ENCODE measurements around the gene C2CD2L. TPM values are rescaled to one million over a fixed set of nuclear protein-coding genes. Genes with fewer than 3 reads are reported as not detected.

Gene C2CD2L
- total RNA-seq, 1 donor from 2014 or later = 11.1 TPM

DNA sequence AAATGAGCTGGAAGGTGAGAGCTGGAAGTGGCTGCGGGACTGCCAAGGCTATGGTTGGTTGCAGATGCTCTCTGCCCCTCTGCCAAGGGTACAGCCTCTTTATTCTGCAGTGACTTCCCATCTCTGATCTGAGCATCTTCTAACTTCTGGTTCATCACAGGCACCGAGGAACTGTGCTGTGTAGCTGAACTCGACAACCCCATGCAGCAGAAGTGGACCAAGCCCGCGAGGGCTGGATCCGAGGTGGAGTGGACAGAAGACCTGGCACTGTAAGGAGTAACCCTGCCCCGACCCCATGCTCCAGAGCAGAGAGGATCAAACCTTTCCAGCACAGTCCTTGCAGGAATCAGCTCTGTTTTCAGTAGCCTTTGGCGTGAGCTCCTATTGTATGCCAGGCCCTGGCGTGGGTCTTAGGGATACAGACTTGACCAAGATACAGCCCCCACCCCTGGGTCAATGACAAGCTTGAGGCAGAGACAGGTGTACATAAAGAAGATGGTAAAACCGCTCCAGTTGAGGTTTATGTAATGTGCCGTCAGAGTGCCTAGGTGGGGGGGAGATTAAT, 4.3 kb downstream of the C2CD2L start:
- Histone ChIP-seq H3K9me3 (ENCODE audit: insufficient read depth, low read depth, low read length) (no peaks in the 10 kb centered on the region), H3K27ac (ENCODE audit: low read depth, low read length) (no peak overlapping the region), H3K4me2 (ENCODE audit: low read length) (no peak overlapping the region), H3K4me1 (ENCODE audit: insufficient read depth, low read length) (peaks cover 14% of the 10 kb centered on the region), H3K9ac (ENCODE audit: low read length) (no peak overlapping the region), H3K36me3 (ENCODE audit: insufficient read depth, low read length) (peaks cover 14% of the 10 kb centered on the region), H3K27me3 (ENCODE audit: insufficient read depth, low read length) (no peaks in the 10 kb centered on the region), H4K20me1 (ENCODE audit: insufficient read depth, low read length) (peaks cover 21% of the 10 kb centered on the region), H3K4me3 (ENCODE audit: insufficient read depth, low read depth, low read length) (no peak overlapping the region), H3K79me2 (ENCODE audit: insufficient read depth, low read length) (peaks cover 27% of the 10 kb centered on the region), H2AFZ (ENCODE audit: low read depth, low read length) (no peak overlapping the region)
- TF ChIP-seq, protein P1, sequence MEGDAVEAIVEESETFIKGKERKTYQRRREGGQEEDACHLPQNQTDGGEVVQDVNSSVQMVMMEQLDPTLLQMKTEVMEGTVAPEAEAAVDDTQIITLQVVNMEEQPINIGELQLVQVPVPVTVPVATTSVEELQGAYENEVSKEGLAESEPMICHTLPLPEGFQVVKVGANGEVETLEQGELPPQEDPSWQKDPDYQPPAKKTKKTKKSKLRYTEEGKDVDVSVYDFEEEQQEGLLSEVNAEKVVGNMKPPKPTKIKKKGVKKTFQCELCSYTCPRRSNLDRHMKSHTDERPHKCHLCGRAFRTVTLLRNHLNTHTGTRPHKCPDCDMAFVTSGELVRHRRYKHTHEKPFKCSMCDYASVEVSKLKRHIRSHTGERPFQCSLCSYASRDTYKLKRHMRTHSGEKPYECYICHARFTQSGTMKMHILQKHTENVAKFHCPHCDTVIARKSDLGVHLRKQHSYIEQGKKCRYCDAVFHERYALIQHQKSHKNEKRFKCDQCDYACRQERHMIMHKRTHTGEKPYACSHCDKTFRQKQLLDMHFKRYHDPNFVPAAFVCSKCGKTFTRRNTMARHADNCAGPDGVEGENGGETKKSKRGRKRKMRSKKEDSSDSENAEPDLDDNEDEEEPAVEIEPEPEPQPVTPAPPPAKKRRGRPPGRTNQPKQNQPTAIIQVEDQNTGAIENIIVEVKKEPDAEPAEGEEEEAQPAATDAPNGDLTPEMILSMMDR (IDR thresholded peaks at IDR 0.05; ENCODE audit: insufficient read depth, low read depth, low read length) = no peak
- no peak for TF ChIP-seq EZH2 (IDR thresholded peaks at IDR 0.05; ENCODE audit: insufficient read depth, low read length)
- Mint-ChIP-seq H3K4me3 (ENCODE audit: unreplicated experiment) (no peak overlapping the region), H3K27me3 (ENCODE audit: low read depth, unreplicated experiment) (no peaks in the 10 kb centered on the region), H3K4me1 (ENCODE audit: low read depth, unreplicated experiment) (peaks cover 14% of the 10 kb centered on the region), H3K27ac (ENCODE audit: unreplicated experiment) (no peak overlapping the region), H3K36me3 (ENCODE audit: low read depth, unreplicated experiment) (peaks cover 22% of the 10 kb centered on the region), H3K9me3 (ENCODE audit: unreplicated experiment) (no peaks in the 10 kb centered on the region)
- FAIRE-seq (no peak), DNase-seq (ENCODE audit: low read depth) (no peak)

DNA sequence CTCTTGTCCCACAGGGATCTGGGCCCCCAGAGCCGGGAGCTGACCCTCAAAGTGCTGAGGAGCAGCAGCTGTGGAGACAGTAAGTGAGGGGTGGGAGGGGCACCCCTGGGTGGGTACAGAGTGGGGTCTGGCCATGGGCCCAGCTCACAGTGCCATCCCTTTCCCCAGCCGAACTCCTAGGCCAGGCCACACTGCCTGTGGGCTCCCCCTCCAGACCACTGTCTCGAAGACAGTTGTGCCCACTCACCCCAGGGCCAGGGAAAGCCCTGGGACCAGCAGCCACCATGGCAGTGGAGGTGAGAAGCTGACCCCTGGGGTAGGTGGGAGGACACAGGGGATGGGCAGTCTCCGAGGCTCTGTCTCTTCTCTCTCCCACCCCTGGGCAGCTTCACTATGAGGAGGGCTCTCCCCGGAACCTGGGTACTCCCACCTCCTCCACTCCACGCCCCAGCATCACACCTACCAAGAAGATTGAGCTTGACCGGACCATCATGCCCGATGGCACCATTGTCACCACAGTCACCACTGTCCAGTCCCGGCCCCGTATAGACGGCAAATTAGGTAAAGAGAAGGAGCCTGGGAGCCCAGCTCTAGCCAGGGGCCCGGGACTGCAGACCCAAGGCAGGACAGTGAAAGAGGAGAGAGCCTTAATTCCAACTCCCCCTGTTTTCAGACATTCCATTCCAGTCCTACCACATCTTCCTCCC, 5.3 kb downstream of the C2CD2L start:
- Histone ChIP-seq H4K20me1 (ENCODE audit: insufficient read depth, low read length) (peaks cover 21% of the 10 kb centered on the region), H3K27me3 (ENCODE audit: insufficient read depth, low read length) (no peaks in the 10 kb centered on the region), H3K36me3 (ENCODE audit: insufficient read depth, low read length) (peaks cover 14% of the 10 kb centered on the region), H3K9ac (ENCODE audit: low read length) (no peak overlapping the region), H3K4me3 (ENCODE audit: insufficient read depth, low read depth, low read length) (no peak overlapping the region), H3K27ac (ENCODE audit: low read depth, low read length) (no peak overlapping the region), H3K9me3 (ENCODE audit: insufficient read depth, low read depth, low read length) (no peaks in the 10 kb centered on the region), H3K4me2 (ENCODE audit: low read length) (no peak overlapping the region), H3K79me2 (ENCODE audit: insufficient read depth, low read length) (peaks cover 25% of the 10 kb centered on the region), H2AFZ (ENCODE audit: low read depth, low read length) (no peak overlapping the region), H3K4me1 (ENCODE audit: insufficient read depth, low read length) (peaks cover 9% of the 10 kb centered on the region)
- TF ChIP-seq, protein P1 (IDR thresholded peaks at IDR 0.05; ENCODE audit: insufficient read depth, low read depth, low read length) = no peak
- TF ChIP-seq EZH2 (IDR thresholded peaks at IDR 0.05; ENCODE audit: insufficient read depth, low read length) = no peak
- Mint-ChIP-seq H3K4me1 (ENCODE audit: low read depth, unreplicated experiment) (peaks cover 13% of the 10 kb centered on the region), H3K4me3 (ENCODE audit: unreplicated experiment) (no peak overlapping the region), H3K36me3 (ENCODE audit: low read depth, unreplicated experiment) (peaks cover 27% of the 10 kb centered on the region), H3K27me3 (ENCODE audit: low read depth, unreplicated experiment) (no peaks in the 10 kb centered on the region), H3K27ac (ENCODE audit: unreplicated experiment) (no peak overlapping the region), H3K9me3 (ENCODE audit: unreplicated experiment) (no peaks in the 10 kb centered on the region)
- FAIRE-seq (no peak), DNase-seq (ENCODE audit: low read depth) (no peak)

DNA sequence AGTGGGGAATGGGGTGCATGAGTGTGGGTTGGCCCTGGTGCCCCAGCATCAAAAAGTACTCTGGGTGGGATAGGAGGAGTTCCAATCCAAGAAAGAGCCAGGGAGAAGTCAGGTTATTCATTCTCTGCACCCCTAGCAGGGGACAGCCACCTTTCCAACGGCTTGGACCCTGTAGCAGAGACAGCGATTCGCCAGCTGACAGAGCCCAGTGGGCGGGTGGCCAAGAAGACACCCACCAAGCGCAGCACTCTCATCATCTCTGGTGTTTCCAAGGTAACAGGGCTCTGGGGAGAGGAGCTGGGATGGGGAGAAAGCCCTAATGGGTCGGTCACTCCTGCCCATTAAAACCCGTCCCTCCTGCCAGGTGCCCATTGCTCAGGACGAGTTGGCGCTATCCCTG, 6.6 kb downstream of the C2CD2L start:
- Histone ChIP-seq H3K4me1 (ENCODE audit: insufficient read depth, low read length) (peaks cover 3% of the 10 kb centered on the region), H4K20me1 (ENCODE audit: insufficient read depth, low read length) (peaks cover 14% of the 10 kb centered on the region), H3K79me2 (ENCODE audit: insufficient read depth, low read length) (peaks cover 12% of the 10 kb centered on the region), H3K4me2 (ENCODE audit: low read length) (no peak overlapping the region), H3K9me3 (ENCODE audit: insufficient read depth, low read depth, low read length) (no peaks in the 10 kb centered on the region), H2AFZ (ENCODE audit: low read depth, low read length) (no peak overlapping the region), H3K36me3 (ENCODE audit: insufficient read depth, low read length) (peaks cover 14% of the 10 kb centered on the region), H3K27me3 (ENCODE audit: insufficient read depth, low read length) (no peaks in the 10 kb centered on the region), H3K4me3 (ENCODE audit: insufficient read depth, low read depth, low read length) (no peak overlapping the region), H3K9ac (ENCODE audit: low read length) (no peak overlapping the region), H3K27ac (ENCODE audit: low read depth, low read length) (no peak overlapping the region)
- Mint-ChIP-seq H3K36me3 (ENCODE audit: low read depth, unreplicated experiment) (peaks cover 29% of the 10 kb centered on the region), H3K4me3 (ENCODE audit: unreplicated experiment) (no peak overlapping the region), H3K27ac (ENCODE audit: unreplicated experiment) (no peak overlapping the region), H3K9me3 (ENCODE audit: unreplicated experiment) (no peaks in the 10 kb centered on the region), H3K4me1 (ENCODE audit: low read depth, unreplicated experiment) (peaks cover 7% of the 10 kb centered on the region), H3K27me3 (ENCODE audit: low read depth, unreplicated experiment) (no peaks in the 10 kb centered on the region)
- TF ChIP-seq EZH2 (IDR thresholded peaks at IDR 0.05; ENCODE audit: insufficient read depth, low read length) = no peak
- TF ChIP-seq, protein P1 (IDR thresholded peaks at IDR 0.05; ENCODE audit: insufficient read depth, low read depth, low read length) = no peak
- FAIRE-seq (no peak), DNase-seq (ENCODE audit: low read depth) (no peak)

Measured in astrocyte (in vitro differentiated cells and primary cell).